ENCODE data around the gene NUP133.
"Not testable (repeated sequence)": the region's sequence is repeated elsewhere in the genome, so short reads cannot be mapped to it uniquely, and the experiment has no call there.

NUP133 gene

DNA sequence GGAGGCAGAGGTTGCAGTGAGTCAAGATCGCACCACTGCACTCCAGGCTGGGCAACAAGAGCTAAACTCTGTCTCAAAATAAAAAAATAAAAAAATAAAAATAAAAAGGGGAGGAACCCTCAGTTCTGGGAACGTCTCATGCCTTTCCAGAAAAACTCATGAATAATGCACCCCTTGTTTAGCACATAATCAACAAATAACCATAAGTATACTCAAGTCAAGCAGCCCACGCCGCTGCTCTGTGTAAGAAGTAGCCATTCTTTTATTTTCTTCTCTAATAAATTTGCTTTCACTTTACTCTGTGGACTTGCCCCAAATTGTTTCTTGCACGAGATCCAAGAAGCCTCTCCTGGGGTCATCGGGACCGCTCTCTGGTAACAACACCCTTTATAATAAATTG, 59.8 kb downstream of the NUP133 start:
- DNase-seq, result no peak

DNA sequence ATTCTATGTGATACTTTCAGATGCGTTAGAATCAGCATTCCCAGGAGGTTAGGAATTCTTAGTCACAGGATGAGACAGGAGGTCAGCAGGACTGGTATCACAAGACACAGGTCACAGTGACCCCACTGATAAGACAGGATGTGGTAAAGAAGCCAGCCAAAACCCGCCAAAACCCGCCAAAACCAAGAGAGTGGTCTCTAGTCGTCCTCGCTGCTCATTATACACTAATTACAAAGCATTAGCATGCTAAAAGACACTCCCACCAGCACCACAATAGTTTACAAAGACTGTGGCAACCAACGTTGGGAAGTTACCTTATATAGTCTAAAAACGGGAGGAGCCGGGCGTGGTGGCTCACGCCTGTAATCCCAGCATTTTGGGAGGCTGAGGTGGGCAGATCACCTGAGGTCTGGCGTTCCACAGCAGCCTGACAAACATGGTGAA, 60.3 kb downstream of the NUP133 start:
- no peak for DNase-seq

DNA sequence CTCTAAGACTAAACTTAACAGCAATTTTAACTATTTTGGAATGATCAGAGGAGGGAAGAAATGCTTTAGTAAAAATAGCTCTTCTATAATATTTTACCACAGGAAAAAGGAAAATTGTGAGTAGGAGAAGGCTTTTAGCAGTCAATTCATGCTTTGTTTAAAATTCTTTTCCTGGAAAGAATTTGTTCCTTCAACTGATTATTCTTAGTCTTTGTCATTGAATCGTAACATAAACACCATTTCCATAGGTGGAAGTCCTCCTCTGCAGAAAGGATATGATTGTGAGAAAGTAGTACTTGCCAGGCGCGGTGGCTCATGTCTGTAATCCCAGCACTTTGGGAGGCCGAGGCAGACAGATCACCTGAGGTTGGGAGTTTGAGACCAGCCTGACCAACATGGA, 62.3 kb downstream of the NUP133 start:
- no peak for DNase-seq

DNA sequence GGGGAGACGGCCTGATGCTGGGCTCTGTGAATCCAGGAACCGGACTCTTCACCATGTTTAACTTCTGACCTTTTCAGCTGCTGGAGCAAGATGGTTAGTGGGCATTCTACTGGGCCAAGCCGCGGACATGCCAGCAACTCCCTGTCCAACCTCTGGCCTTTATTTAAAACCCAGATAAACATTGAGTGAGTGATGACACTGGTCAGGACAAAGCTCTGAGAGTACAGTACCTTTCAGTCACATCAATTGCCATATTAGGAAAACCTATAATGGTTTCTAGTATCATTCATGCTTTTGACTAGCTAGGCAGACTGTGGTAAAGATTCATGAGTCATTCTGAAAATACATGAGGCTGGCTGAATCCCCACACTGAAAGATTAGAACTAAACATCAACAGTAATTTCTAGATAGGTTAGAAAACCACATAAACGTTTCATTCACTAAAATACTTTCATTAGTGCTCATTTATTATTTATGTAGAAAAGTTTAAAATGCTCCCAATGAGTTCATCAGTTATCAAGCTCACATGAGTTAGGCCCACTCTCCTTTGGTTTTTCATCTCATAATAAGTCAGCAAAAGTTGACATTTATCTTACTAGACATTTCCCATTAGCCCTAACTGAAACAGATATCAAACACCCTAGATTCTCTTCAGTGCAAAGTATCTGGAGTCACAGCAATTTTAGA, 67.1 kb downstream of the NUP133 start:
- DNase-seq, result no peak

DNA sequence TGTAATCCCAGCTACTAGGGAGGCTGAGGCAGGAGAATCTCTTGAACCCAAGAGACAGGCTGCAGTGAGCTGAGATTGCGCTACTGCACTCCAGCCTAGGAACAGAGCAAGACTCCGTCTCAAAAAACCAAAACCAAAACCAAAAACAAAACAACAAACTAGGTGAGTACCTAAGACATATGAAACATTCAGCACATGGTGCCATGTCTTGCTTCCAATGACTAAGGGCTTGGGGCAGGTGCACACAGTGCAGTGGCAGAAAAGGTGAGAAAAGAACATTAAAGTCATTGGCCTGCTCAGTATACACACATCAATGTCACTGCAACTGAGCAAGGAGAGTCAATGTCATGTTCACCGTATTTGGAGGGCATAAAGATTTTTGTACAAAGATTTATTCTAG, 70.1 kb downstream of the NUP133 start:
- DNase-seq, result no peak

DNA sequence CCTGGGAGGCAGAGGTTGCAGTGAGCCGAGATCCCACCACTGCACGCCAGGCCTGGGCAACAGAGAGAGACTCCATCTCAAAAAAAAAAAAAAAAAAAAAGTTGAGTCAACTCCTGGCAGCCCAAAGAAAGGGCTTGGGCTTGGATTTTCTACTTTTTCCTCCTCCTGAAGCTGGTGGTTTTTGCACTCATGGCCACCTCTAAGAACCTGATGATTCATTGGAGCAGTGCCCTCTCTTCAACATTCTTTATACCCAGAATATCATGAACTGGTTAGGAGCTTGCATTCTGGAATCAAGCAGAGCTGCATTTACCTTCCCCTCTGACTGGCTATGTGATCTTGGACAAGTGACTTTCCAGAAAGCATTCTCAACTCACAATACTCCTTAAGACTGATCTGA, 70.7 kb downstream of the NUP133 start:
- no peak for DNase-seq

DNA sequence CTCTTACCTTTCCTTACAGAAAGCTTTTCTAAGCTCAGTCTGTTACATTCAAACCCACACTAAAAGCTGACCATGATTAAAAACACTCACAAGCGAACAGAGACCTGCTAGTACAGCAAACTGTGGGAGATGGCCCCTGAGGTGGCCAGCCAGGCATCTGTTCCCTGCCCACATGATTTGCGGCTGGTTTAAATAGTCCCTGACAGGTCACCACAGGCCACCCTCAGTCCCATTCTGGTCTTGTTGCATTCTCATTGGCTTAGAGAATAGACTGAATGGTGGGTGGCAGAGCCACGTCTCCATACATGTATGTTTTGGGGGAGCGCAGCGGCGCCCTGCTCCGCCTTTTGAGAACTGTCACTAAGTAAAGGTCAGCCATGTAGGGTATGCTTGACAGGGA, 71.9 kb downstream of the NUP133 start:
- no peak for DNase-seq

DNA sequence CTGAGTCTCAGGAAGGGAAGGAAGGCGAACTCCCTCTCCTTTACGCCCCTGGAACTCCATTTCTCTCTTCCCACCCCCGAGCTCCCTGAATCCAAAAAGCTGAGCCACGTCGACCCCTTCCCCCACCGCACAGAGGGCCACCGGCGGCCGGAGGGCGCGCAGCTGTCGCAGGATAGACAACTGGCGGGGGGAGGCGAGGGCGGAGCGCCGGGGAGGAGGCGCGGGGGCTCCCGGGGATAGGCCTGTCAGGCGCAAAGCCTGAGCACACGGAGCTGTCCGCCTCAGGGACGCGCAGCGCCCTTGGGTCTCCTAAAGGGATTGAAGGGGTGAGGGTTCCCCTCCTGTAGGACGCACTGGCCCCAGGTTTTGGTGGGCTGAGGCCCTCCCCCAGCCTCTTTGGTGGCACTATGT, 73.5 kb downstream of the NUP133 start:
- DNase-seq, result no peak

DNA sequence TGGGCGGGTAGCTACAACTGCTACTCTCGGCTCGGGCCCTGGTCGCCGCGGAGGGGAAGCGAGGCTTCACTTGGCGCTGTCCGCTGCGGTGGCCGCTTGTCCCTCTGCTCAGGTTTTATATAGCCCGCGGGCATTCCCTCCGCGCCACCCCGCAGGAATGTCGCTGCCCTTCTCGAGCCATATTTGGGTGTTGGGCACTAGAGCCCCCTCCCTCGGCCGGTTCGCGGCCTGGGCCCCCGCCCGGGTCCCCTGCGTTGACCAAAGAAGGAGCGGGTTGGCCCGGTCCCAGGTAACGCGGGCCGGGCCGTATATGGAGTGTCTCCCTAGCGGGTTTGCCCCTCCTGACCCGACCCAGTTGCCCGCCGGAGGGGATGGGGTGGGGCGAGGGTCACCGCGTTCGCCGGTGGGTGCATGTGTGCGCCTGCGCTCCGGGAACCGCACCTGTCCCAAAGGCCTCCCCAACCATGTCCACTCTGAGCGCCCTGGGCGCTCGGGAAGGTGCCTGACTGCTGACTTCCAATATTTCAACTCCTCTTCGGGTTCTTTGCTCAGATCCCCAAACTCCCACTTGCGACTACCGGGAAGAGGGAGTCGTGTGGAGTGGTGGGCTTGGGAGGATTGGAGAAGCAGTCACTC, 74.0 kb downstream of the NUP133 start, which contains the start of gene ACTA1:
ACTA1 (minus strand) TSS at position 90 of the 636 bp plus-strand sequence. CDS start 979 bp downstream, outside the sequence.
- DNase-seq, result no peak

DNA sequence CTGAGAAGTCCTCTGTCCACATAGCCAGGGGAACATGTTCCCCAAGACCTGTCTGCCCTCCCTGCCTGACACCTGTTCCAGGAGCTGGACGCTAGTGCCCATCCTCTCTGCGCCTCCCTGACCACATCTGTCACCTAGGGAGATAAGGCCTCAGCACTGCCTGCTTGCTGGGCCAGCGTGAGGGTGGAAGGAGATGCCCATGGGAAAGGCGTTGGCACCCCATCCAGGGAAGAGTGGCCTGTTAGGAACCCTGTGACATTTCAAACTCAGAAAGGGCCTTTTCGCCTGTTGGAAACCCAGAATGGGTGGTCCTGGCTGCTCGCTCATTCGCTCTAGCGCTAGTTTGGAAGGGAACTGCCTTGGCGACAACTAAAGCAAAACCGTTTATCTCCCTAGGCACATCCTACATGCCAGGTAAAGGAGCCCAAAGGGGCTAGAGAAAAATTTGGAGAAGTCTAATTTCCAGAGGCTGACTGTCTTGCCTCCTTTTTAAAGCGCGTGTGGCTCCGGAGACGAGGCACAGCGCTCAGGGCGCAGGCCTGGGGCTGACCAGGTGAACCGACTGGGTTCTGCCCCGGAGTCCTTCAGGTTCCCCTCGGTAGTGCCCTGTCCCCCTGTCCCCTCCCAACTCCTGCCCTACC, 74.7 kb downstream of the NUP133 start:
- DNase-seq, result no peak

DNA sequence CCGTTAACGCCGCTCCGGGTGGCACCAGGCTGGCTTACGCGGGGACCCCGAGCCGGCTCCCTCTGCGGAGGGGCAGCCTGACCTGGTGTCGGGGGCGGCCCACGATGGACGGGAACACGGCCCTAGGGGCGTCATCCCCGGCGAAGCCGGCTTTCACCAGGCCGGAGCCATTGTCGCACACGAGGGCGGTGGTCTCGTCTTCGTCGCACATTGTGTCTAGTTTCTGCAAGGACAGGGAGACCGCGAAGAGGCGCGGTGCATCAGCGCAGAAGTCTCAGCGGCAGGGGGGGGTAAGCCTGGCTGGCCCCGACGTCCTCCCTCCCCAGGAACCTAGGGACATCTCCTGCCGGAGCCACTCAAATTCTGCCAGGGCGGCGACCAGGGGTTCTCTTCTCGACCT, 75.2 kb downstream of the NUP133 start:
- DNase-seq, result no peak

DNA sequence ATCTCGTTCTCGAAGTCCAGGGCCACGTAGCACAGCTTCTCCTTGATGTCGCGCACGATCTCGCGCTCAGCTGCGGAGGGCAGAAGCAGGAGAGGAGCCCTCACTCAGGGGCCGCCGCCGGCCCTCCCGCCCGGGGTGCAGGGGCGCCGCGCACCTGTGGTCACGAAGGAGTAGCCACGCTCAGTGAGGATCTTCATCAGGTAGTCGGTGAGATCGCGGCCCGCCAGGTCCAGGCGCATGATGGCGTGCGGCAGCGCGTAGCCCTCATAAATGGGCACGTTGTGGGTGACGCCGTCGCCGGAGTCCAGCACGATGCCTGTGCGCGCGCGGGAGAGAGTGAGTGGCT, 76.1 kb downstream of the NUP133 start:
- no peak for DNase-seq

DNA sequence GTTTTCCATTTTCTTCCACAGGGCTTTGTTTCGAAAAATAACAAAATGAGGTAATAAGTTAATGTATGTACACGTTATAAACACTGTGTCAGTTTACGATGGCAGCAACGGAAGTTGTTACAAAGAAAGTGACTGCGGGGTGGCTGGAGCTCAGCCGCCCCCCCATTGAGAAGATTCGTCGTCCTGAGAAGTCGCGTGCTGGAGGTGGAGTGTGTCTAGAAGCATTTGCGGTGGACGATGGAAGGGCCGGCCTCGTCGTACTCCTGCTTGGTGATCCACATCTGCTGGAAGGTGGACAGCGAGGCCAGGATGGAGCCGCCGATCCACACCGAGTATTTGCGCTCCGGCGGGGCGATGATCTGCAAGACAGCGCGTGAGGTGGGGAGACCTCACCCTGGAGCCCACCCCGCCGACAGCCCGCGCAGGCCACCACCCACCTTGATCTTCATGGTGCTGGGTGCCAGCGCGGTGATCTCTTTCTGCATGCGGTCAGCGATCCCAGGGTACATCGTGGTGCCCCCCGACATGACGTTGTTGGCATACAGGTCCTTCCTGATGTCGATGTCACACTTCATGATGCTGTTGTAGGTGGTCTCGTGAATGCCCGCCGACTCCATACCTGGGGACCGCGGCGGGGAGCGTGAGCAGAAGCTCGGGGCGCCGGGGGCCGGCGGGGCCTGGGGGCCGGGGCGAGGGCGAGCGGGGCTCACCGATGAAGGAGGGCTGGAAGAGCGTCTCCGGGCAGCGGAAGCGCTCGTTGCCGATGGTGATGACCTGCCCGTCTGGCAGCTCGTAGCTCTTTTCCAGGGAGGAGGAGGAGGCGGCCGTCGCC, 76.6 kb downstream of the NUP133 start:
- no peak for DNase-seq

DNA sequence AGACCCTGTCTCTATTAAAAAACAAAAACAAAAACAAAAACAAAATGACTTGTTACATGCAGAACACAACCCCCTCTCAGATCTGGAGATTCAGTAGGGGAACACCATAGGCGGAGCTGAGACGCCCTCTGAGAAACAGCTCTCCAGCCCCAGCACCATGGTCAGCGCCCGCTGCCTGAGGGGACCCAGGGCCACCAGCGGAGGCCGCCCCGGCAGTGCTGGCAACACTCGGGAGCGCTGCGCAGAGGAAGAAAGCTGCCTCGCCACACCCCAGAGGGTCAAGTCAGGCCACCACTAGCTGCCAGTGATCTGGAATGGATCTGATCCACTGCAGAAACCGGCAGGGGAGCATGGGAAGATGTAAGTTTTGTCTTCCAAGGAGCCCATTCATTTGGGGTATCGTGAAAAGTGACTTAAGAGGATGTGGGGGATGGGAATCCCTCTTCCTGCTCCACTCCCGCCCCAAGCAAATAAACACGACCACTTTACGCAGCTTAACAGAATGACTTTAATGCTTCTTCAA, 77.3 kb downstream of the NUP133 start:
- no peak for DNase-seq

DNA sequence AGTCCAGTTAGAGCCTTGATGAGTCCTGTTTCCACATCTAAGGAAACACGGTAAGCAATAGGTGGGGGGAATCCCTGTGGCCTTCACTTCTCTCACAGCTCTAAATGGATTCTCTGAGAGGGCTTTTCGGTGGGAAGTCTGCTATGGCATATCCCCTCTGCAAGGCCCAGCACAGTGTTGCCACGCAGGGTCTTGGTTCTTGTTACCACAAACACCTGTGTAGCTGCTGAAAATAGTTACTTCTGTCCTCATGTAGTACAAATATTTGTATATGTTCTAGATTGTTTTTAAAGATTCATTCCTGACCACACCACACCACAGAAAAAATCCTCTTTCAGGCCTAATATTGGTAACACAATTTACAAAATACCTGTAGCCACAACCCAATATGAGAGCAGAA, 79.9 kb downstream of the NUP133 start:
- DNase-seq, result no peak

DNA sequence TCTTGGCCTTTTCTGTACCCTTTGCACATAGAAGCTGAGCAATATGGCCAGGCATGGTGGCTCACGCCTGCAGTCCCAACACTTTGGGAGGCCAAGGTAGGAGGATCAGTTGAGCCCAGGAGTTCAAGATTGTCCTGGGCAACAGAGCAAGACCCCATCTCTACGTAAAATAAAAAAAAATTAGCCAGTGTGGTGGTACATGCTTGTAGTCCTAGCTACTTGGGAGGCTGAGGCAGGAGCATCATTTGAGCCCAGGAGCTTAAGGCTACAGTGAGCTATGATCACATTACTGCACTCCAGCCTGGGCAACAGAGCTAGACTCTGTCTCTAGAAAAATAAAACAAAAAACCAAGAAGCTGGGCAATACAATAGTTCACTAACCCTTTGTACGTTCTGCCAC, 80.6 kb downstream of the NUP133 start:
- no peak for DNase-seq

DNA sequence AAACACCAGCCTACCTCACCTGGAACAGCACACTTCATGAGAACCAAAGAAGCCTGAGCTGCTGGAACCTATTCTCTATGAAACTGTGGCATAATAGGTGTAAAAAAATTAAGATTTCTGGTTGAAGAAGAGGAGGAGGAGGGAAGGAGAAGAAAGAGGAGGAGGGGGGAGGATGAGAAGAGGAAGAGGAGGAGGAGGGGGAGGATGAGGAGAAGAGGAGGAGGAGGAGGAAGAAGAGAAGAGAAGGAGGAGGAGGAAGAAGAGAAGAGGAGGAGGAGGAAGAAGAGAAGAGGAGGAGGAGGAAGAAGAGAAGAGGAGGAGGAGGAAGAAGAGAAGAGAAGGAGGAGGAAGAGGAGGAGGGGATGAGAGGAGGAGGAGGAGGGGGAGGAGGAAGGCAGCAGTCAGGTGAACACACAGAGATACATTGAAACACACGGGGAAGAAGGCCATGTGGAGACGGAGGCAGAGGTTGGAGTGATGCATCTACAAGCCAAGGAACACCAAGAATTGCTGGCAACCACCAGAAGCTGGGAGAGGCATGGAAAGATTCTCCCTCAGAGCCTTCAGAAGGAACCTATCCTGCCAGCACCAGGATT, 82.5 kb downstream of the NUP133 start:
- no peak for DNase-seq

DNA sequence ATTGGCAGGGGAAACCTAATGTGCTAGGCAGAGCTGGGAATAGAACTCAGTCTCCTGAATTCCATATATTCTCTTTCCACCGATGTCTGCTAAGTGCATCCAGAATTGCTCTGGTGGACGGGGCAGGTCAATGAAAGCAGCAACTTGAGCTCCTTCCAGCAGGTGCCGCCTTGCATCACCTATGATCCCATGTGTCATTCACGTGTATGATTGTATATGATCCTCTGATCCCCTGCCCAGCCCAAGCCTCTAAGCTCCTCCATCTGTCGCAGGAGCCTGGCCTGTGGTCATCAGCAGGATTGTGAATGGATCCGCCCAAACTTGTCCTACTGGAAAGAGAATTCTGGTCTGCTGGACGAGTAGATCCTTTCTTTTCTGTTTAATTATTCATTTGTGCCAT, 87.4 kb downstream of the NUP133 start:
- DNase-seq, result no peak

DNA sequence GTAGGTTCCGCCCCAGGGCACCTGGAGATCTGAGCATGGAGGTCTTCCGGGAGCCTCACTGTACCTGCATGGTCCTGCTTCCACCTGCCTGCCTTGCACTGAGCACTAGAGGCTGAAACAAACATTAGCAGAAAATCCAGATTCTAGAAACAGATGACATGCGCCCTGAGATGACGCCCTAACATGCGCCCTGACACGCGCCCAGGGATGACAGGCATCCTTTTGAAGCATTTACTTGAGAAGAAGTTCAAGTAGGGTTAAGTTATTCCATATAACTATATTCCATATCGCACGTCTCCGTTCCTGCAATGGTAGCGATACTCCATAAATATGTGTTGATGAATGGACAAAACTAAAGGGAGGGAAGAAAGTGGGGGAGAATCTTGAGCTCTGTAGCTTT, 87.9 kb downstream of the NUP133 start:
- no peak for DNase-seq

DNA sequence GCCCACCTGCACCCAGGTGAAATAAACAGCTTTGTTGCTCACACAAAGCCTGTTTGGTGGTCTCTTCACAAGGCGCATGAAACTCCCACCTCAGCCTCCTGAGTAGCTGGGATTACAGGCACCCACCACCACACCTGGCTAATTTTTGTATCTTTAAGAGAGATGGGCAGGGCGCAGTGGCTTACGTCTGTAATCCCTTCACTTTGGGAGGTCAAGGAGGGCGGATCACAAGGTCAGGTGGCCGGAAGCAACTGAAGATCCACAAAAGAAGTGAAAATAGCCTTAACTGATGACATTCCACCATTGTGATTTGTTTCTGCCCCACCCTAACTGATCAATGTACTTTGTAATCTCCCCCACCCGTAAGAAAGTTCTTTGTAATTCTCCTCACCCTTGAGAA, 89.6 kb downstream of the NUP133 start:
- DNase-seq, result not testable (repeated sequence)

DNA sequence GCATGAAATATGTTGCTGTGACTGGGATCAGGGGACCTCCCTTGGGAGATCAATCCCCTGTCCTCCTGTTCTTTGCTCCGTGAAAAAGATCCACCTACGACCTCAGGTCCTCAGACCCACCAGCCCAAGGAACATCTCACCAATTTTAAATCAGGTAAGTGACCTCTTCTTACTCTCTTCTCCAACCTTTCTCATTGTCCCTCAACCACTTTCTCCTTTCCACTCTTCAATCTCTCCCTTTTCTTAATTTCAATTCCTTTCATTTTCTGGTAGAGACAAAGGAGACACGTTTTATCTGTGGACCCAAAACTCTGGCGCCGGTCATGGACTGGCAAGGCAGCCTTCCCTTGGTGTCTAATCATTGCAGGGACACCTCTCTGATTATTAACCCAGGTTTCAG, 95.3 kb downstream of the NUP133 start:
- DNase-seq, result not testable (repeated sequence)

DNA sequence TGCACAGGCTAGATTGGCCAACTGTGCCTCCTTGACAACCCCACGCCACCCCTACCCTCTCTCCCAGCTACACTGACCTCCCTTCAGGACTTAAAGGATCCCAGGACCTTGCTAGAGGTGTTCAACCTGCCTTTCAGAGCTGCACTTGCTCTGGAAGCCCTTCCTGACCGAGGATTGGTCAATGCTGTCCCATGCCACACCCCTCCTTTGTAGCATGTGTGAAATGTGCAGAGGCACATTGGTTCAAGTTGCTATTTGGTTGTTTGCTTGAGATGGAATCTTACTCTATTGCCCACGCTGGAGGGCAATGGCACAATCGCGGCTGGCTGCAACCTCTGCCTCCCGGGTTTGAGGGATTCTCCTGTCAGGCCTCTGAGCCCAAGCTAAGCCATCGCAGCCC, 96.1 kb downstream of the NUP133 start:
- DNase-seq, result no peak
